HG03457 (cell line): ENCODE data around the gene ACER3.
"Not testable (repeated sequence)": the region's sequence is repeated elsewhere in the genome, so short reads cannot be mapped to it uniquely, and the experiment has no call there.

ENCODE experiments used
- ATAC-seq: cut with Tn5 transposase; IDR thresholded peaks from one replicate; pipeline ENCODE4 v1.9.1; 2021; ENCODE audit warnings: moderate number of reproducible peaks; ENCODE audit not compliant: unreplicated experiment

Gene ACER3

DNA sequence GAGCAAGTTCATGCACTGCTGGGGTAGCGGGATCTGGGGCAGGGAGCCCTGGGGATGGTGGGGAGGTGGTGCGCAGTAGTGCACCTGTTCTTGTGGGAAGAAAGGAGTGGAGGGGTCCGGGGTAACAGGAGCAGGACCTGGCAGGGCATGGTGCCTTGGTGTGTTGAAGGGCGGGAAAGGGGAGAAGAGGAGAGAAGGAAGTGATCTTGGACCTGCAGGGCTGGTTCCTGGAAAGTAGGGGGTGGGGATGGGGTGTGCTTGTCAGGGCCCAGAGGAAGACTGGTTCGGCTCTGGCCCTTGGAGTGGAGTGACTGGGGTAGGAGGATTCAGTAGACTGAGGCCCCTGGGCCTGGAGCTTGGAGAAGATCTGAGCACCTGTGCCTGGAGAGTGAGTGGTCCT is 195.2 kb downstream of the ACER3 start:
- ATAC-seq, result no peak

DNA sequence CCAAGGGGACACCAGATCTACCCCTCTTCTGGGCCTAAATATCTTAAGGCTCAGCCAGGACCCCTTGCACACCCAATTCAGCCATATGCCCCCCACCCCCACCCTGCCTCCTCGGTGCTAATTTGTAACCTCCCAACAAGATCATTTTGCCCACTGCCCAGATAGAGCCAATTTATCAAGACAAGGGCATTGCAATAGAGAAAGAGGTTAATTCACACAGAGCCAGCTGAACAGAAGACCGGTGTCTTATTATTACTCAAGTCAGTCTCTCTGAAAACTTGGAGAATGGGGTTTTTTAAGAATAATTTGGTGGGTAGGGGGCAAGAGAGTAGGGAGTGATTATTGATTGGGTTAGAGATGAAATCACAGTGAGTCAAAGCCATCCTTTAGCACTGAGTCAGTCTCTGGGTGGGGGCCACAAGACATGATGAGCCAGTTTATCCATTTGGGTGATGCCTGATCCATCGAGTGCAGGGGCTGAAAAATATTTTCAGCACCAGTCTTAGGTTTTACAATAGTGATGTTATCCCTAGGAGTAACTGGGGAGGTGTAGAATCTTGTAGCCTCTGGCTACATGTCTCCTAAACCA is 196.2 kb downstream of the ACER3 start:
- ATAC-seq, result no peak

GRCh38 chr11:77057938-77058474 is 197.3 kb downstream of the ACER3 start:
- no peak for ATAC-seq

GRCh38 chr11:77058900-77059299 is 198.2 kb downstream of the ACER3 start:
- ATAC-seq, result no peak

DNA sequence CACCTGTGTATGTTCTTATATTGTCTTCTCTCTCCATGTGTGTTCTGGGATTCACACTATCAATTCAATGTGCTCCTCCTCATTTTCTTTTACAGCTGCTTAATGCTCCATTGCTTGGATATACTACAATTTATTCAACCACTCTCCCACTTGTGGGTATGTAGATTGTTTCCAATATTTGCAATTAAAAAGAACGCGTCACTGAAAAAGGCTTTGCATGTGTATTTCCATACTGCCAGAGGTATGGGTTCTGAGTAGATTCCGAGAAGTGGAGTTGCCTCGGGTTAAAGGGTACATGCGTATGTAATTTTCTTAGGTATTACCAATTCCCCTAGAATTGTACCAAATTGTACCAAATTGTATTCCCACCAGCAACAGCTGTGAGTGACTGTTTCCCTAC is 199.1 kb downstream of the ACER3 start:
- ATAC-seq, result no peak

DNA sequence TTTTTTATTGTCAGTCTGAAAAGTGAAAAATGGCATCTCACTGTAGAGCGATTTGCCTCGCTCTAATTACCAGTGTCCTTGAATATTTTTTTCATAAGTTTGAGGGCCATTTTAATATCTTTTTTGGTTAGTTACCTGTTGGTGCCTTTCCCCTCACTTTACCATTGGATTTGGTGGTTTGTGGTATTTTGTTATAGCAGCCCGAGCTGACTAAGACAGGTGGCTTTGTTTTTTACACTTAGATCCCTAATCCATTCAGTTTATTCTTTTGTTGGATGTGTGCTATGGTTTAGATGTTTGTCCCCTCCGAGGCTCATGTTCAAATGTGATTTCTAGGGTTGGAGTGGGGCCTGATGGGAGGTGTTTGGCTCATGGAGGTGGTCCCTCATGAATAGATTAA is 199.5 kb downstream of the ACER3 start:
- no peak for ATAC-seq

GRCh38 chr11:77061258-77061657 is 200.5 kb downstream of the ACER3 start:
- not testable (repeated sequence) for ATAC-seq

DNA sequence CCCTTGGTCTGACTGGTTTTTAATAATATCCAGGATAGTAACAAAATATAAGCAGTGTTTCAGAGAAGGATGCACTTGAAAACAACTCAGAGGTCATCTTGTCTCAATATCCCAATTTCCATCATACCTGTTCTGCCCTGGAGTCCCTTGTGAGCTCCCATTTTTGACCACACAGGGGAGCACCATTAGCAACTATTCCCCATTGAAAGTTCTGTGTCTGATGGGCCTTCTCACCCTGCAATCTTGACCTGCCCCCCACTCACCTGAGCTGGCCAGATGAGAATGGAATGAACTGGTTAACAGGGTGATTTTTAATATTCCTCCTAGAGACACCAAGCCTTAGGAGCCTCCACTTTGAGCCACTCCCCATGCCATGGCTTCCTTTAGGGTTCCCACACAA is 202.2 kb downstream of the ACER3 start:
- ATAC-seq, result no peak

DNA sequence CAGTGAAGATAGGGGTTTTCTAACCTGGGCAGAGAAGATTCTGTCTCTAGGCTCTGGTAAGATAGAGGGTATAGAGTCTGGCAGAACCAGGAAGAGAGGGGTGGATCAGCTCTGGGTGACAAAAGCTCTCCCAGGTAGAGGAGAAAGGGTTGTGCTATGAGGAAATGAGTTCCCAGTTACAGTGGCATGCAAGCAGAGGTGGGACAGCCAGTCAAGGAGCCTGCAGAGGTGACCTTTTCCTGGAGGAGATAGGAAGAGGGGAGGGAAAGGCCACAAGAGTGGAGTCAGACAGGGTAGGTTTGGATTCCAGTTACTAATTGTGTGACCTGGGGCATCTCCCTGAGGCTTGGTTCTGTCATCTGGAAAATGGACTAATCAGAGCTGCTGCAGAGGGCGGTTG is 202.7 kb downstream of the ACER3 start:
- no peak for ATAC-seq

DNA sequence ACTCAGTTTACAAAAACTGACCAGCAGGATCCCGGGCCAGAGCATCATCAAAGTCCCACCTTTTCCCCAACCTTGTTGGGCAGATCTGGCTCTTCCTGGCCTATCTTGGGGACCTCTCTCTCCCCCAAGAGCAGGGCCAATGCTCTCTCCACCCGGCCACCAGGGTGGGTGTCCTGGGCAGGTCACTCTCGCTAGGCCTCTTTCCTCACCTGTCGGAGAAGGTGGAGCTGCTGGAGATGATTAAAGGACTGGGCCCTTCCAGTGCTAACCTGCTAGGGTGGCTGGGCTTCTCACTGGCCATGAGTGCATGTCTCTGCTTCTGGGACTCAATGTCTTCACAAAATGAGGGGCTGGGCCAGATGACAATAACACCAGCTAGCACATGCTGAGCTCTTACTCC is 203.1 kb downstream of the ACER3 start:
- ATAC-seq, result no peak

DNA sequence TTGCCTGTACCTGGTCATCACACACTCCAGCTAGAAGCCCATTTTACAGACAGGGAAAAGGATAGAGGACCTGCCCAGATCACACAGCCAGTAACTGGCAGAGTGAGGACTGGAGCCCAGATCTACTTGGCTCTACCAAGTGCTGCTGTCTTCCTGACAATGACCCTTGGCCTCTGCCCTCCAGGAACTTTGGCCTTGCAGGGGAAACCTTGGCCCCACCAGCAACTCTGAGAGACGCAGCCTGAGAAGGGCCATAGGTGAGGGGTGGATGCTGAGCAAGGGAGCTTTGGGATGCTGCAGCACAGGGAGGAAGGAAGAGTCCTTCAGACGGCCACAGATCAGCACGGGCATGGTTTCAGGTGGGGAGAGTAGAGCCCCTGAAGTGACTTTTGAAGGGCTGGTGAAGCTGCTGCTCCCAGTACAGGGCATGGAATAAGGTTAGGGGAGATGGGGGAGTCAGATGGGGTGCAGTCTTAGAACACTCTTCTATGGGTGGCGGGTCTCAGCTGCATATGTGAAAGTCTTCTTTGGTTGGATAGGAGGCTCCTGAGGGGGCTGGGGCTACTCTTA is 204.0 kb downstream of the ACER3 start:
- ATAC-seq, result no peak

DNA sequence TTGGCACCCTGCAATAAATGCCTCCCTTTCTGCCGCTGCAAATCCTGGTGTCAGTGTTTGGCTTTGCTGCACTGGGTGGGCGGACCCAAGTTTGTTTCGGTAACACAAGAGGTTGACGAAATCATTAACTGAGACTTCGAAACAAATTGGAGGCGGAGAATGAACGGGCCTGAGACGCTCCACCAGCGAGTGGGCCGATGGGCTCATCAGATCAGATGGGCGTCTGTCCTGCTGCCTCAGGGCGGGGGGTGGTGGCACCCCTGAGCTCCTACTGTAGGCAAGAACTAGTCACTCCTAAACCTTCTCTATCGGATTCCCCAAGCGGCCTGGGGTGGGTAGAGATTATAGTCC is 205.1 kb downstream of the ACER3 start:
- no peak for ATAC-seq

DNA sequence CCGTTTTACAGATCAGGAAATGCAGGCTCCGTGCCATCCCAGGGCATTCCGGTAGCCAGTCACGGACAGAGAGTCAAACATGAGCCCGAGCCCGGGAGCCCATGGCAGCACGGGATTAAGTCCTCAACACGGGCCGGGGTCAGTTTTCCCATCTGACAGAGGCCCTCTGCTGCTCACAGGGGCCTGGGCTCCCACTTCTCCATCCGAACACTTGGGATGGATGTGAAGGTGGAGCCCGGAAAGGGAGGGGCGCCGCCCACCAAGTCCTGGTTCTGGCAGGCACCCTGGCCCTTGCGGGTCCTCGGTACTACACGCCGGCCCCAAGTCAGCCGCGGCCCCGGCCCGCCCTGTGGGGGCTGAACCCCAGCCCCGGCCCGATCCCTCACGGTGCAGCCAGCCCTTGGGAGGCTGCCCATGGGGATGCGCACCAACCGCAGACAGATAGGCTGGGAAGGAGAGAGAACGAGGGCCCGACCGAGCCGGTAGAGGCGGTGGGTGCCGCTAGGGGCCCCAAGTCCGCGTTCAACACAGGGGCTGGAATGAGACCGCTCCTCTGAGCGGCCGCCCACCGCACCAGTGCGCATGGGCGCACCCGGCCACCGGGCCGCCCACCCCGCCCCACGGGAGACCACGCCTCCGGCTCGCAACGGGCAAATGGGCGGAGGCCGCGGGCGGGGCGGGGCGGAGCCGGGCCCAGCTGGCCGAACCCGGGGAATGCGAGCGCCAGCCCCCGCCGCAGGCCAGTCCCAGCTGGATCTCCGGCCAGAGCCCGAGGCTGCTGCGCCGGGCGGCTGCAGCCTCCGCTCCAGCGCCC is 205.7 kb downstream of the ACER3 start, which contains the start of gene CAPN5:
TSS of gene CAPN5 (plus strand) at position 743 of the 814 bp plus-strand sequence. CDS start 17,916 bp downstream, outside the sequence.
- peak; percentile 79 for ATAC-seq

DNA sequence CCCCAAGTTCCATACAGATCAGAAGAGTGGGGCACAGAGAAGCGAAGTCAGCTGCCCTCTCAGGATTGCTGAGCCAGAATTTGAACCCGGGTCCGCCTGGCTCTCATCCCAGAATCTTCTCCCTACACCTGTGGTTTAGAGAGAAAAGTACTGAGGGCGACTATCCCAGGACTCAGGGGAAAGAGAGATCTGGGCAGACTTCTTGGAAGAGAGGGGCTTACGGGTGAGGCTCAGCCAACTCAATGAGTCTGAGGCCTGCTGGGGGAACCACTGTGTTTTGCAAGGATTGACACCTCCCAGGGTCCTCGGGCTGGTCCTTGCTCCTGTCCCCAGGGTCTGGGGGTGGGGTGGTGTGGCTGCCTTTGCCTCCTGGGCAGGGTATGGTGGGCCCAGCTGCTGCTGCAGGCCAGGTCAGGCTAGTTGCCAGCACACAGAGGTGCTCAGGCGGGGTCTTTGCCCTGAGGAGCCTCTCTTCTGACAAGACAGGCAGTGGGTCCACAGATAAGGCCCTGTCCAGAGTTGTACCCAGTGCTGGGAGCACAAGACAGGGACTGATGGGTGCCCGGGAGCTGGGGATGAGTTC is 207.2 kb downstream of the ACER3 start:
- no peak for ATAC-seq

GRCh38 chr11:77068457-77069335 is 208.0 kb downstream of the ACER3 start:
- no peak for ATAC-seq

- no peak for ATAC-seq
Observed at GRCh38 chr11:77069336-77069968, 208.7 kb downstream of the ACER3 start.

DNA sequence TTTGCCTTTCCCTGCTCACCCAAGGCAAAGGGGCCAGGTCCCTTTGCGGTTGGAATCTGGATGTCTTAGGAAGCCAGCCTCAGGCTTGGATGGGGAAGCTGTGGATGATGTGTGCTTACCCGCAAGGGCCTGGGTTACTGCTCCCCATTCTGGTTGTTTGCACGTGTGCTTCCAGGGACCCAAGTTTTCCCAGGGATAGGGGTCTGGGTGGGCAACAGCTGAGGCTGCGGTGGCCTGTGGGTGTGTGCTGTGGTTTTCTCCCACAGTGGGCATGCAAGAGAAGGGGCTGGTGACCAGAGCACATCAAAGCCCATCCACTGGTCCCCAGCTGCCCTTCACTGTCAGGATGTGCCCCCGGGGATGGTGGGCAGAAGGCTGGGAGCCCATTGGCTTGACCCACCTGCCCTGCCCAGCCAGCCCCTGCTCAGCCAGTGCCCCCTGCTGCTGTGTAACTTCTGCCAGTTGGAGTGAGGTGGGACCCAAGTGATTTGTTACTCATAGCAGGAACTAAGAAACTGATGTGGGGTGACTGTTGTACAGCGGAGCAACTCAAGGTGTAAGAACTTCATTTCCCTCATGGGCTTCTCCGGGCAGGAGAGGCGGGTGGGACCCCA is 209.4 kb downstream of the ACER3 start:
- no peak for ATAC-seq

DNA sequence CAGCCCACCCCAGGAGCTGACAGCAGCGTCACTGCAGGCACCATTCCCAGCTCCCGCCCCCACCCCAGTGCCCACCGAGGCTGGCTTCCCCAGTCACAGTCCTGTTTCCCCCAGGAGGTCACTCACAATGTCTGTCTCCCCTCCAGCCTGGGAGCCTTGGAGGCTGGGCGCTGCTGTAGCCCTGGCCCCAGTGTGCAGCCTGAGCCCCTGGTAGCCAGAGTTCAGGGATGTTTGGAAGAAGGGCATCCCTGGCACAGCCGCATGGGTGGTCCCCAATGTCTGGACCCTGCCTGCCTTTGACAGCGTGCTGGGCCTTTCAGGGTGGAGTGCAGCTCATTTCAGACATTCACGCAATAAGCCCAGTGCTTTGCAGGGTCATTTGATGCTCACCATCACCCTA is 210.4 kb downstream of the ACER3 start:
- ATAC-seq, result no peak

DNA sequence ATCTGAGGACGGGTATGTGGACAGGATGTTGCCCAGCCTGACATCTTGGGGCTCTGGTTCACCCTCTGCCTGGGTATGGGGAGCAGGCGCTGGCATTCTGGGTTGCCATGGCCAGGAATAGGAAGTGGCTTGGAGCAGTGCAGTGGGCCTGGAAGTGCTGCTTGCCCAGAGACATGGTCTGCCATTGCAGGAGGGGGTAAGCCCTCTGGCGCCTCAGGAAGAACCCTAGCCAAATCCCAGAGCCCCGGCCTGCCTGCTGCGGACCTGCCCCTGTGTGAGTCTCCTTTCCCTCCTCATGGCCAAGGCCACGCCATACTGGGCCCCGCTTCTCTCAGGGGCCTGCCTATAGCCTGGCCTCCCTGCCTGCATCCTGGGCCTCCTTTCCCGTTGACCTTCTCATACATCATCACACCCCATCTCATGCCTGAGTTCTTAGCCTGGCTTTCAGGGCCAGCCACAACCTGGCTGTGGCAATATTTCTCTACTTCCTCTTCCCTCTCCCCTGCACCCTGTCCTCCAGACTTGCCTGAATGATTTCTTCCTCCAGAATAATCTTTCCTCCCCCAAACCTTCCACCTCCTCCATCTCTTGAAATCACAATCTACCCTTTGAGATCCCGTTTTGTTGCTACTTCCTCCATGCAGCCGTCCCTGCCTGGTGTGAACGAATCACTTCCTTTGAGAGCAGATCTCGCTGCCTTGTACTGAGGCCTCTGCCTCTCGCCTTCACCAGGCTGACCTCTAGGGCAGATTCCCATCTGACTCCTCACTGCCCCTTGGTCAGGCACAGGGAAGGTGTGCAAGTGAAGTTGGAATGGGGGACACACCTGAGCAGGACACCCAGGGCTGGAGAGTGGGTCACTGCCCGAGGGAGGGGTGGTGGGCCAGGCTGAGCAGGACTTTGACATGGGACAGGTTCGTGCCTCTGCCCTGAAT is 211.2 kb downstream of the ACER3 start:
- no peak for ATAC-seq
